ENCODE data around the gene RACK1.

Gene RACK1

GRCh38 chr5:181193656-181194055 lies 50.0 kb downstream of the RACK1 start:
- DNase-seq = no peak

DNA sequence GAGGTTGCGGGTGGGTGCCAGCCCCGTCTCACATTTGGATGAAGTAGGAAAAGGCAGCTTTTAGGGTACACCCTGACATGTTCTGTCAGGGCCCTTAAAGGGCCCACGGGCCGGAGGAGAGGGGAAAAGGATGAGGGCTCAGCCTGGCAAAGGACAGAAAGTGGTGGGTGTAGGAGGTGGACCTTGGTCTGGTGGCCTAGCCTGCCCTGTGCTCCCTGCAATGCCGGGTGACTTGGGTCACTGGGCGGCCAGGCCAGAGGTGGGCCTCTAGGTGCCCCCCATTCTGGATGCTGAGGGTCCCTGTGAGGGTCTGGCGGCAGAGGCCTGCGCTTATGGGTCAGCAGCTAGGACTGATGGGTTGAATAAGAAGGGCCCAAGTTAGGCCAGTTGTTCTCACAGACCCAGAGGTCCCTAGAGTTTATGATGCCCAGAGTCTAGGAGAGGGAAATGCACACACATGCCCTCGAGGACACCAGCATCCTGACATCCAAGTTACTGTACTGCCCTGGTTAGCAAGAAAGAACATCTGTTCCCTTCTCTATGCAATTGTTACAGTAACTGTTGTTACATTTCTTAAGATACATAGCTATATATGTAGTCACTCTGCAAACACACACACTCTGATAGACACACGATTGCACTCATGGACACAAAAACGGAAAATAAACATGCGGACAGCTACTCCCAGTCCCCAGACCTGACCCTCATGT lies 51.2 kb downstream of the RACK1 start:
- DNase-seq = no peak

DNA sequence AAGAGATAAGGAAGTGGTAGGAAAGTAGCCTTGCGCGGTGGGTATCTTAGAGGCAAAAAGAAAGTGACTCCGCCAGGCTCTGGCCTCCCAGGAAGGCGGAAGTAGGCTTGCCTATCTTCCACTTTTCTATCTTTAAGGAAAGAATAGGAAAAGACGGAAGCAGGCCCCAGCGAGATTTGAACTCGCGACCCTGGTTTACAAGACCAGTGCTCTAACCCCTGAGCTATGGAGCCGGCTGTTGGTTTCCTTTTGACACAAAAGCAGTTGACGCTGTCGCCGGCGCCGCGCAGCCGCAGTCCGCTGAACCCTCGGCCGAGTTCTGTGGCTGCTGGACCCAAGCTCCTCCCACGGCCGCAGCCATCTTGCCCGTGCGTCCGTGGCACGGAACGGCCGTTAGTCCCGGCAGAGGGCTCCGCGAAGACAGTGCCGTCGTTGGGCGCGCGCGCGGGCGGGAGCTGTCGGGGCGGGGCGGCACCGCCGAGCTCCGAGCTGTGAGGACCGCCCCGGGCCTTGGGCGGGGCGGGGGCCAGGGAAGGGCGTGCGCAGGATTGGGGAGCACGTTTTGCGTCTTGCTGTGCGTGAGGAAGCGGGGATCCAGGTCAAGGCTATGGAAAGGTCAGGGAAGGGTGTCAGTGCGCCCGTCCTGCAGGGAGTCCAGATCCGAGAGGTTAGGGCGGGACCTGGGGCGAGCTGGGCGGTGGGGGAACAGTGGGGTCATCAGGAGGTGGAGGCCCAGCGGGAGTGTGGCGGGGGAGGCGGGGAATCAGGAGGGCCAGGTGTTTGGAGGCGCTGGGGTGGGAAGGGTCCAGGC lies 52.0 kb downstream of the RACK1 start:
- no peak for DNase-seq

DNA sequence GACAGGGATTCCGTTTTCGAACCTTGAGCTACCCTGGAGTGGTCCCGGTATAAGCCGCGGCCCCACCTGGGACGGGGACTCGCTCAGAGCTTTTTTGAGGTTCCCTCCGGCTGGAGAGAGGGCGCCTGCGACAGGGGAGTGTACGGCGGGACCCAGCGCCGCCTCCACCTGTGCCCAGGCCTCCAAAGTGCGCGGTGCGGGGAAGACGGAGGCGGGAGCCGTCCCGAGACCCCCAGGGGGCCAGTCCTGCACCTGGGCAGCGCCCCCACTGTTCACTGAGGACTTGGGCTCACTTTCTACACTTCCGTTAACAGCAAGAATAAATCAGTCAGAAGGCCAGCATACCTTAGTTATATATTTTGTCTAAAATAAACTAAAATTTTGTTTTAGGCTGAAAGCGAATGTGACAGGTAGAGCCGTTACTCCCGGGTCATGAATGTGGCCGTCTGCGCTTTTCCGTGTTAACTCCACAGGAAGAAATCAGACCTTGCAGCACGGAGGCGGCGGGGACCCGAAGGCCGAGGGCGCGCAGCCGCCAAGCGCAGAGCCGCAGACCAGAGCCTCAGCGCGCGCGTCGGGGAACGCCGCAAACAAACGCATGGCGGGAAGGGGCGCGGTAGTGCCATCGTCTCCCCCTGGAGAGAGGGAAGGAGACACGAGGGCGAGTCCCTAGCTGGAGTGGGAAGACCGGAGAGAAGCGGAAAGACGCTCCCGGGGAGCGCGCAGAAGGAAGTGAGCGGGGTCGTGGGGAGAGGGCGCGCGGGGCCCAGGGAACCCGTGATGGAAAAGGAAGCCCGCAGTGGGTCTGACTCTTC lies 52.8 kb downstream of the RACK1 start:
- no peak for DNase-seq

DNA sequence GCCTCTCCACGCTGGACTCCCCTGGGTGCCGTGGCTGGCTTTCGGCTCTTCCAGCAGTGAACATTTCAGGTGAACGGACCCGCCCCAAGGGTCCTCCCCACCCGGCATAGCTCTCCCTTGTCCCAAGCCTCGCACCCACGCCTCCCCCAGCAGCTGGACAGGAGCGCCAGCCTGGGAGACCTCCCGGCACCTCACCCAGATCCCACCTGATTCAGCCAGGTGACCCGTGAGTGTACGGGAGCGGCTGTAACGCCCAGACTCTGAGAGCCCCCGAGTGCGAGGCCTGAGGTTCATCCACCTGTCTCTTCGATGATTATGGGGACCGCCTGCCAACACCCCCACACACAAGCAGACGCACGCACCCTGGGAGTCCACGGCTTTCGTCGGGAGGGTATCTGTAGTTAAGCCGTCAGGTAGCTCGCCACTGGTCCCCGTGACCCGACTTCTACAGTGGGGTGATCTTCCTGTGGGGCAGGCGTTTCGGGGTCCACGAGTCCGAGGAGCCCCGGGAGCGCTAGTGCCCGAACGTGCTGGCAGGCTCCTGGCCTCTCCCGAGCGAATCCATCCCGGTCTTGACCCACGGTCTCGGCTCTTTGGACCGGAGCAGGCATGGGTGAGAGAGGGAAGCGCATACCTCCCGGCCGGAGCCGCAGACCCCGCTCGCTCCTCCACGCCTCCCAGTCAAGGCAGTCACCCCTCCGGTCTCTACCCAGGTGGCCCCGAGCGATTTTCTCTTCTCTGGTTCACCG lies 53.6 kb downstream of the RACK1 start:
- DNase-seq = no peak

DNA sequence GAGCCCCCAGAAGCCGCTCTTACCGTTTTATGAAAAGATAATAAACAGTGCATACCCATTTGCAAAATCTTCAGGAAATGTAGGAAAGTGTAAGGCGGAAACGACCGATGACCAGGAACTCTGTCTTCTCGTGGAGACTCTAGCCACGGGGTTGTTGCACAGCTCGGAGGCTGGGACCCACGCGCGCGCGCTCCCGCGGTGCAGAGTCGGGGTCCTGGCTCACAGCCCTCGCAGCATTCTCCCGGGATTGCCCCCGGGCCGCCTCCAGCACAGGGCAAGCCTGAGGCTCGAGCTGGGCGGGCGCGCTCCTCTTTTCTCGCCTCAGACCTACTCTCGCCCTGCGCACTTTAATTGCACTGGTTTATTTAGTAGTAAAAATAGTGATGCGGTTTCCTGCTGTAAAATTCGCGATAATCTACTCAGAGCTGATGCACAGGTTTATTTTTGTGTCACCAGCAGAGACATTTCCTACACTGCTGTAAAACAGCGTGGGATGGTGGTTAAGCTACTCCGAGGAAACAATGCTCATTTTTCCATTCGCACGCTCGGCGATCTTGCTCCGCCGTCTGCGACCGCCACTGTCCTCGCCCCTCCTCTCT lies 54.2 kb downstream of the RACK1 start:
- no peak for DNase-seq

GRCh38 chr5:181188700-181189362 lies 54.9 kb downstream of the RACK1 start:
- no peak for DNase-seq

DNA sequence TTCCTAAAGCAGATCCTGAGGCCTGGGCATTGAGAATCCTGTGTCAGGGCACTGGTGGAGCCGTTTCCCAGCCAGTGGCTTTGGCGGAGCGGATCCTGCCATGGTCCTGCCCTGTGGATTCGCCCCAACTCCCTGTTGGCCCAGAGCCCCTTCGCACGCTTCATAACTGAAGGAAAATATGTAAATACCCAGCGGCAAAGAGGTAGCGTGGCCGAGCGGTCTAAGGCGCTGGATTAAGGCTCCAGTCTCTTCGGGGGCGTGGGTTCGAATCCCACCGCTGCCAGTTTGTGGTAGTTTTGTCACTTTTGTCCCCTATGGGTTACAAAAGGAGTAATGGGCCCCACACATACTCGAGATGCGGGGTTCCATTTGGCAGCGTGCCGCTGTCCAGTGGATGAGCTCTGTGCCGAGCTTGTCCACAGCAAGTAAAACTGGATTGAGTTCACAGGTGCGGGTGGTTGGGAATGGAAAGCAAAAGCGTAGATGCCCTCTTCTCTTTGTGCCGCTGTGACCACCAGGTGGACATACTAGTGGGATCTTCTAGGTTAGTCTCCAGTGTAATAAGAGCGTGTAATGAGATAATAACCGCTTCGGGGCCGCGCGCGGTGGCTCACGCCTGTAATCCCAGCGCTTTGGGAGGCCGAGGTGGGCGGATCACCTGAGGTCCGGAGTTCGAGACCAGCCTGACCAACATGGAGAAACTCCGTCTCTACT lies 56.0 kb downstream of the RACK1 start:
- no peak for DNase-seq

DNA sequence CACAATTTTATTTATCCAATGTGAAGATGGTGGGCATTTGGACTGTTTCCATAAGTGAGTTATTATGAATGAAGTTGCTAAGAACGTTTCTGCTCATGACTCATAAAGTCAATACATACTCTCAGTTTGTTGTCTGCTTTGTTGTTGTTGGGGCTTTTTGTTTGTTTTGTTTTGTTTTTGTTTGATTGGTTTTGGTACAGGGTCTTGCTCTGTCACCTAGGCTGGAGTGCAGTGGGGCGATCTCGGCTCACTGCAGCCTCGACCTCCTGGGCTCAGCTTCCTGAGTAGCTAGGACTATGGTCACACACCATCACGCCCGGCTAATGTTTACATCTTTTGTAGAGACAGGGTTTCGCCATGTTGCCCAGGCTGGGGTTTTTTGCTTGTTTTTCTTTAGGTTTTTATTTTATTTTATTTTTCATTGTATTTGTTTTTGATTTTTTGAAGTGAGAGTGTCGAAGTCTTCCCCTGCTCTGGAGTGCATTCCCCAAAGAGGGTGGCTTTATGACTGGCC lies 56.7 kb downstream of the RACK1 start:
- DNase-seq = no peak

Data from NCI-H2081 (cell line).